ENCODE data around the gene PRM3. TPM values are rescaled to one million over a fixed set of nuclear protein-coding genes. Genes with fewer than 3 reads are reported as not detected.

The PRM3 gene
- total RNA-seq, 1 donor, result not detected

GRCh38 chr16:11253995-11254912 is 19.2 kb downstream of the PRM3 start:
- no peak overlapping the region for H2AFZ ChIP-seq (ENCODE audit: low read length)
- H3K27me3 ChIP-seq (ENCODE audit: insufficient read depth, low read length), result no peaks in the 10 kb centered on the region
- H3K9me3 ChIP-seq (ENCODE audit: low read depth, low read length), result no peaks in the 10 kb centered on the region
- no peaks in the 10 kb centered on the region for H3K36me3 ChIP-seq (ENCODE audit: insufficient read depth, low read length)
- peak; percentile 59 for DNase-seq (ENCODE audit: insufficient read length, low spot score, missing footprints)
- no peak overlapping the region for H3K27ac ChIP-seq (ENCODE audit: low read depth, low read length)
- H3K79me2 ChIP-seq (ENCODE audit: insufficient read depth, low read length), result no peaks in the 10 kb centered on the region
- no peak for TF ChIP-seq CTCF (IDR thresholded peaks at IDR 0.05; ENCODE audit: extremely low read depth, low read depth, low read length)
- H3K4me1 ChIP-seq (ENCODE audit: insufficient read depth, low read length), result peaks cover 28% of the 10 kb centered on the region
- peaks cover 11% of the 10 kb centered on the region for H4K20me1 ChIP-seq (ENCODE audit: insufficient read depth, low read length)
- H3K4me3 ChIP-seq (ENCODE audit: insufficient read depth, low read length), result peak overlapping the region; percentile 92
- peak overlapping the region; percentile 79 for H3K4me2 ChIP-seq (ENCODE audit: insufficient read depth, low read length)

- peaks cover 20% of the 10 kb centered on the region for H3K4me1 ChIP-seq (ENCODE audit: insufficient read depth, low read length)
- H3K36me3 ChIP-seq (ENCODE audit: insufficient read depth, low read length), result no peaks in the 10 kb centered on the region
- peak; percentile 93 for DNase-seq (ENCODE audit: insufficient read length, low spot score, missing footprints)
- H3K4me3 ChIP-seq (ENCODE audit: insufficient read depth, low read length), result no peak overlapping the region
- H4K20me1 ChIP-seq (ENCODE audit: insufficient read depth, low read length), result peaks cover 11% of the 10 kb centered on the region
- H3K4me2 ChIP-seq (ENCODE audit: insufficient read depth, low read length), result peak overlapping the region; percentile 79
- H2AFZ ChIP-seq (ENCODE audit: low read length), result no peak overlapping the region
- no peak overlapping the region for H3K27ac ChIP-seq (ENCODE audit: low read depth, low read length)
- no peaks in the 10 kb centered on the region for H3K27me3 ChIP-seq (ENCODE audit: insufficient read depth, low read length)
- no peaks in the 10 kb centered on the region for H3K9me3 ChIP-seq (ENCODE audit: low read depth, low read length)
- TF ChIP-seq CTCF (IDR thresholded peaks at IDR 0.05; ENCODE audit: extremely low read depth, low read depth, low read length), result no peak
- H3K79me2 ChIP-seq (ENCODE audit: insufficient read depth, low read length), result no peaks in the 10 kb centered on the region
Measured at GRCh38 chr16:11253009-11253994, 20.1 kb downstream of the PRM3 start.

GRCh38 chr16:11252482-11252931 is 20.9 kb downstream of the PRM3 start:
- Histone ChIP-seq H3K36me3 (ENCODE audit: insufficient read depth, low read length) (no peaks in the 10 kb centered on the region), H3K79me2 (ENCODE audit: insufficient read depth, low read length) (no peaks in the 10 kb centered on the region), H3K4me3 (ENCODE audit: insufficient read depth, low read length) (no peak overlapping the region), H3K27ac (ENCODE audit: low read depth, low read length) (no peak overlapping the region), H3K9me3 (ENCODE audit: low read depth, low read length) (no peaks in the 10 kb centered on the region), H4K20me1 (ENCODE audit: insufficient read depth, low read length) (peaks cover 11% of the 10 kb centered on the region), H2AFZ (ENCODE audit: low read length) (no peak overlapping the region), H3K27me3 (ENCODE audit: insufficient read depth, low read length) (no peaks in the 10 kb centered on the region), H3K4me2 (ENCODE audit: insufficient read depth, low read length) (no peak overlapping the region), H3K4me1 (ENCODE audit: insufficient read depth, low read length) (peaks cover 20% of the 10 kb centered on the region)
- DNase-seq (ENCODE audit: insufficient read length, low spot score, missing footprints), result no peak
- TF ChIP-seq CTCF (IDR thresholded peaks at IDR 0.05; ENCODE audit: extremely low read depth, low read depth, low read length), result no peak
